ENCODE data around the gene BCL6.

BCL6 gene

DNA sequence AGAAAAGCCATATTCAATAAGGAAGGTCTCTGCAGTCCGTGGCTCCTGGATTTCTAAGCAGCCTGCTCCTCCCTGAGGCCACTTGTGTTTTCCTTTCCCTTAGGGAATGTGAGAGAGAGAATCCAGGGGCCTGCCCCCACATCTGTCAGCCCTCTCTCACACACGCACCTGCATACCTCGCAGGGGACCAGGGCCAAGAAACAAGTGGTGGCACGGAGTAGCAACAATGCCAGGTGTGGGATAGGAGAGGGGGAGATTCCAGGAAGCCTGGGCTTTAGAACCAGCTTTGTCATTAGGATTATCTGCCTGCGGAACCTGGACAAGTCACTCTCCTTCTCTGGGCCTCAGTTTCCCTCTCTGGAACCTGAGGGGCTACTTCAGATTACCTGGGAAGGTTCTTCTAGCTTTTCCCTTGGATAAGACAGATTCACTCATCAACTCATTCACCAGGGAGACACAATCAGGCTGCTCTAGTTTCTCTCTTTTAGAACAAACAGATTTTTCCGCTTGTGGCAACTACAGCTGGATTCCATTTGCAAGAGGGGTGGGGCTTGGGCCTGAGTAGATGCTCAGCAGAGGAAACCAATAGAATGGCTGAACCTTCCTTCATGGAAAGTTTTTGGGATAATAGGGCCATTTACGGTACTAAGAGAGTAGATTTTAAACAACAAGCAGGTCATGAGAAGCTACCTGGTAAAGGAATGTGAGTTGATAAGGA is 19.5 kb downstream of the BCL6 start:
- TF ChIP-seq, protein P1, sequence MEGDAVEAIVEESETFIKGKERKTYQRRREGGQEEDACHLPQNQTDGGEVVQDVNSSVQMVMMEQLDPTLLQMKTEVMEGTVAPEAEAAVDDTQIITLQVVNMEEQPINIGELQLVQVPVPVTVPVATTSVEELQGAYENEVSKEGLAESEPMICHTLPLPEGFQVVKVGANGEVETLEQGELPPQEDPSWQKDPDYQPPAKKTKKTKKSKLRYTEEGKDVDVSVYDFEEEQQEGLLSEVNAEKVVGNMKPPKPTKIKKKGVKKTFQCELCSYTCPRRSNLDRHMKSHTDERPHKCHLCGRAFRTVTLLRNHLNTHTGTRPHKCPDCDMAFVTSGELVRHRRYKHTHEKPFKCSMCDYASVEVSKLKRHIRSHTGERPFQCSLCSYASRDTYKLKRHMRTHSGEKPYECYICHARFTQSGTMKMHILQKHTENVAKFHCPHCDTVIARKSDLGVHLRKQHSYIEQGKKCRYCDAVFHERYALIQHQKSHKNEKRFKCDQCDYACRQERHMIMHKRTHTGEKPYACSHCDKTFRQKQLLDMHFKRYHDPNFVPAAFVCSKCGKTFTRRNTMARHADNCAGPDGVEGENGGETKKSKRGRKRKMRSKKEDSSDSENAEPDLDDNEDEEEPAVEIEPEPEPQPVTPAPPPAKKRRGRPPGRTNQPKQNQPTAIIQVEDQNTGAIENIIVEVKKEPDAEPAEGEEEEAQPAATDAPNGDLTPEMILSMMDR (conservative IDR thresholded peaks at IDR 0.05; ENCODE audit: low read depth, low read length) = no peak
- H3K4me3 ChIP-seq (ENCODE audit: low read depth, low read length) = no peak overlapping the region
- no peak for DNase-seq (ENCODE audit: low read depth)

DNA sequence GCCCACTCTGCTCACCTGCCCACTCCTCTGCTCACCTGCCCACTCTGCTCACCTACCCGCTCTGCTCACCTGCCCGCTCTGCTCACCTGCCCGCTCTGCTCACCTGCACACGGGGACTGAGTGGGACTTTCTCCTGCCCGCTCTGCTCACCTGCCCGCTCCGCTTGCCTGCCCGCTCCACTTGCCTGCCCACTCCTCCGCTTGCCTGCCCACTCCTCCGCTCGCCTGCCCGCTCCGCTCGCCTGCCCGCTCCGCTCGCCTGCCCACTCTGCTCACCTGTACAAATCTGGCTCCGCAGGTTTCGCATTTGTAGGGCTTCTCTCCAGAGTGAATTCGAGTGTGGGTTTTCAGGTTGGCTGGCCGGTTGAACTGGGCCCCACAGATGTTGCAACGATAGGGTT is 20.0 kb downstream of the BCL6 start:
- H3K4me3 ChIP-seq (ENCODE audit: low read depth, low read length) = no peak overlapping the region
- DNase-seq (ENCODE audit: low read depth) = no peak
- TF ChIP-seq, protein P1 (conservative IDR thresholded peaks at IDR 0.05; ENCODE audit: low read depth, low read length) = no peak

- DNase-seq (ENCODE audit: low read depth) = no peak
- TF ChIP-seq, protein P1 (conservative IDR thresholded peaks at IDR 0.05; ENCODE audit: low read depth, low read length) = no peak
- no peak overlapping the region for H3K4me3 ChIP-seq (ENCODE audit: low read depth, low read length)
These were observed 23.1 kb downstream of the BCL6 start for GRCh38 chr3:187722206-187722612.

DNA sequence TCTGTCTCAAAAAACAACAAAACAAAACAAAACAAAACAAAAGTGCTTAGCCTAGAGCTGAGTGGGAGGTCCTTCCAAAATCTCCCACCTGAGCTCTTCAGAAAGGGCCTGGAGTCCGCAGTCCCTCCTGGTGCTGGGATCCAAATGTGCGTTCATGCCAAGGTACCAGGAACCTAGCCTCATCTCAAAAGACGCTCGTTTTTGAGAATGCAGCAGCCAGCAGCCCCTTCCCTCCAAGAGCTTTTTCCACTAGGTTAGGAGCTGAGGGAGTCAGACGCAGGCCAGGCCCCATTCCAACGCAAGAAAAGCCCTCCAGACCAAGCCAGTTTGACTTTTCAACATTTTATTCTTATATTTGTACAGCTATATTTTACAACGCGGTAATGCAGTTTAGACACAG is 24.2 kb downstream of the BCL6 start:
- DNase-seq (ENCODE audit: low read depth) = no peak
- TF ChIP-seq, protein P1 (conservative IDR thresholded peaks at IDR 0.05; ENCODE audit: low read depth, low read length) = no peak
- no peak overlapping the region for H3K4me3 ChIP-seq (ENCODE audit: low read depth, low read length)

- TF ChIP-seq, protein P1 (conservative IDR thresholded peaks at IDR 0.05; ENCODE audit: low read depth, low read length) = no peak
- no peak for DNase-seq (ENCODE audit: low read depth)
- no peak overlapping the region for H3K4me3 ChIP-seq (ENCODE audit: low read depth, low read length)
These were observed 25.0 kb downstream of the BCL6 start for GRCh38 chr3:187720337-187720670.

GRCh38 chr3:187719628-187720336 is 25.5 kb downstream of the BCL6 start:
- DNase-seq (ENCODE audit: low read depth) = no peak
- TF ChIP-seq, protein P1 (conservative IDR thresholded peaks at IDR 0.05; ENCODE audit: low read depth, low read length) = no peak

GRCh38 chr3:187718802-187719201 is 26.5 kb downstream of the BCL6 start:
- H3K4me3 ChIP-seq (ENCODE audit: low read depth, low read length) = no peak overlapping the region
- DNase-seq (ENCODE audit: low read depth) = no peak
- TF ChIP-seq, protein P1 (conservative IDR thresholded peaks at IDR 0.05; ENCODE audit: low read depth, low read length) = no peak

More at GRCh38 chr3:187719628-187720336, 25.5 kb downstream of the BCL6 start:
- H3K4me3 ChIP-seq (ENCODE audit: low read depth, low read length) = no peak overlapping the region

Measured in choroid plexus epithelial cell (primary cell).